Activated CD4-positive, alpha-beta memory T cell treated with anti-CD3 and anti-CD28 coated beads, Interleukin-2, amount 10 ng/mL, durations not matched to agents 7 days and 5 days (primary cell): ENCODE measurements around the gene KCNJ8. TPM values are rescaled to one million over a fixed set of nuclear protein-coding genes. Genes with fewer than 3 reads are reported as not detected.

Experiments
- CTCF ChIA-PET: fragments of 350-600 bp; sonication (Branson Sonifier 250); formaldehyde crosslinking; loops from one replicate; lab custom pipeline; 2021; ENCODE audit warnings: antibody characterized with exemption, inconsistent platforms; lab: Charles Lee
- POLR2A ChIA-PET: fragments of 350-600 bp; sonication (Branson Sonifier 250); formaldehyde crosslinking; loops from one replicate; lab custom pipeline; 2021; ENCODE audit warnings: antibody characterized with exemption; lab: Charles Lee
- DNase-seq: peaks from one replicate; pipeline ENCODE4 v3.0.0-alpha.2; 2020
- H3K27ac Mint-ChIP-seq: one replicate; pipeline ENCODE4 v1.8.0; 2021; ENCODE audit warnings: mild to moderate bottlenecking, mixed read lengths
- H3K27me3 Mint-ChIP-seq: one replicate; pipeline ENCODE4 v1.8.0; 2021; ENCODE audit warnings: mixed read lengths
- H3K36me3 Mint-ChIP-seq: one replicate; pipeline ENCODE4 v1.8.0; 2021; ENCODE audit warnings: low read depth, mixed read lengths
- H3K4me1 Mint-ChIP-seq: one replicate; pipeline ENCODE4 v1.8.0; 2021; ENCODE audit warnings: mixed read lengths
- H3K4me3 Mint-ChIP-seq: one replicate; pipeline ENCODE4 v1.8.0; 2021; ENCODE audit warnings: mild to moderate bottlenecking, mixed read lengths
- H3K9me3 Mint-ChIP-seq: one replicate; pipeline ENCODE4 v1.8.0; 2021; ENCODE audit warnings: mixed read lengths
- total RNA-seq, 2 experiments: library from RNA; stranded (reverse); gene quantifications; one replicate each; pipeline ENCODE4 v1.2.3, GENCODE V29; 2021

The KCNJ8 gene
- total RNA-seq, 2 experiments from 2014 or later = not detected

DNA sequence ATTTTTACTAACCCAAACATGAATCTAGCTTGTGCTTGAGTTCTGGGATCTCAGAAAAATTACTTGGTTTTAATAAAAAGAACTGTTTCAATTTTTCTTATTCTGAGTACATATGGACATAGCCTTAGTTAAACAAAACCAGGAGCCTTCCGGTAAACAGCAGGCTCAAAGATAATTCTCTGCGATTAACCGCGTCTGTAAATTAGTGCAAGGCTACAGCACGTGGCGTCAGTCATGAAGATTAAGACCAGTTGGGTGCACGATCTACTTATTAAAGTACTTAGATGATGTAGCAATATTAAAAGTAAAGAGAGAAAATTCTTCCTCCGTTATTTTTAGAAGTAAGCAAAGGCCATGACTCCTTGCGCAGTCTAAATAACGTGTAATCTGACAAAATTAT lies 700 bp downstream of the KCNJ8 start:
- POLR2A ChIA-PET = no interaction called here

GRCh38 chr12:21773263-21773741 lies 1.2 kb downstream of the KCNJ8 start:
- DNase-seq = no peak
- Mint-ChIP-seq H3K9me3 (no peaks in the 10 kb centered on the region), H3K27me3 (peaks cover 48% of the 10 kb centered on the region), H3K4me3 (no peak overlapping the region), H3K36me3 (no peaks in the 10 kb centered on the region), H3K4me1 (peaks cover 6% of the 10 kb centered on the region), H3K27ac (no peak overlapping the region)
- POLR2A ChIA-PET = no interaction called here
- CTCF ChIA-PET = no interaction called here

More for the DNA sequence above, 700 bp downstream of the KCNJ8 start:
- Mint-ChIP-seq H3K36me3 (no peaks in the 10 kb centered on the region), H3K27ac (no peak overlapping the region), H3K4me1 (peaks cover 6% of the 10 kb centered on the region), H3K27me3 (peaks cover 48% of the 10 kb centered on the region), H3K4me3 (no peak overlapping the region), H3K9me3 (no peaks in the 10 kb centered on the region)
- CTCF ChIA-PET = no interaction called here
- no peak for DNase-seq

- ChIA-PET CTCF (no interaction called here), POLR2A (no interaction called here)
- H3K9me3 Mint-ChIP-seq = no peaks in the 10 kb centered on the region
- DNase-seq = no peak
- H3K4me1 Mint-ChIP-seq = peaks cover 6% of the 10 kb centered on the region
- no peak overlapping the region for H3K27ac Mint-ChIP-seq
- no peaks in the 10 kb centered on the region for H3K36me3 Mint-ChIP-seq
- H3K4me3 Mint-ChIP-seq = no peak overlapping the region
- peaks cover 37% of the 10 kb centered on the region for H3K27me3 Mint-ChIP-seq
Observed at GRCh38 chr12:21771311-21771710, 3.2 kb downstream of the KCNJ8 start.

DNA sequence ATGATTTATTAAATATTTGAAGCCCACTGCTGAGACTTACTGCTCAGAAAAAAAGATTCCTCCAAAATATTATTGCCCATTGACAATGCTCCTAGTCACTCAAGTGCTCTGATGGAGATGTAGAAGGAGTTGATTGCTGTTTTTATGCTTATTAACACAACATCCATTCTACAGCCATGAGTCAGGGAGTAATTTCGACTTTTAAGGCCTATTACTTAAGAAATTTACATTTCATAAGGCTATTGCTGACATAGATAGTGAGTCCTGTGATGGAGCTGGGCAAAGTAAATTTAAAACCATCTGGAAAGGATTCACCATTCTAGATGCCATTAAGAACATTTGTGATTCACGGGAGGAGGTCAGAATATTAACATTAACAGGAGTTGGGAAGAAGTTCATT lies 5.2 kb downstream of the KCNJ8 start:
- POLR2A ChIA-PET = no interaction called here

DNA sequence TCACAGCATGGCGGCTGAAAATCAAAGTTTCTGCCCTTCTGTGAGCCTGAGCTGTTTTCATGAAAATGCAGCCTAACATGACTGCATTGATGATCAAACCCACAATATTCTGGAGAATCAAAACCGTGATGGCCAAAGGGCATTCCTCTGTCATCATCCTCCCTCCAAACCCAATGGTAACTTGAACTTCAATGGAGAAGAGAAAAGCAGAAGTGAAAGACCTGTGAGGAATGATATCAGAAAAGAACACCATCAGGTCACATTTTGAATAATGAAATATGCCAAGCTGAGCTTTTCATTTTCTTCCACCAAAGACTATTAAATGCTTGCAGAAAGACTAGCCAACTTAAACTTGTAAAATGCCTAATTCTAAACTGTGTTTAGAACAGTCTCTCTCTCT lies 8.1 kb downstream of the KCNJ8 start:
- Mint-ChIP-seq H3K27ac (no peak overlapping the region), H3K27me3 (peaks cover 4% of the 10 kb centered on the region), H3K9me3 (no peaks in the 10 kb centered on the region), H3K4me1 (no peaks in the 10 kb centered on the region), H3K4me3 (no peak overlapping the region), H3K36me3 (no peaks in the 10 kb centered on the region)
- ChIA-PET CTCF (no interaction called here), POLR2A (no interaction called here)
- DNase-seq = no peak

More for the DNA sequence above, 5.2 kb downstream of the KCNJ8 start:
- no peaks in the 10 kb centered on the region for H3K9me3 Mint-ChIP-seq
- H3K4me1 Mint-ChIP-seq = peaks cover 4% of the 10 kb centered on the region
- DNase-seq = no peak
- no peak overlapping the region for H3K4me3 Mint-ChIP-seq
- no peak overlapping the region for H3K27ac Mint-ChIP-seq
- CTCF ChIA-PET = no interaction called here
- H3K27me3 Mint-ChIP-seq = peaks cover 24% of the 10 kb centered on the region
- H3K36me3 Mint-ChIP-seq = no peaks in the 10 kb centered on the region

- Mint-ChIP-seq H3K4me3 (no peak overlapping the region), H3K36me3 (no peaks in the 10 kb centered on the region), H3K4me1 (no peaks in the 10 kb centered on the region), H3K27me3 (peaks cover 2% of the 10 kb centered on the region), H3K27ac (no peak overlapping the region), H3K9me3 (no peaks in the 10 kb centered on the region)
- no peak for DNase-seq
- CTCF ChIA-PET = no interaction called here
- POLR2A ChIA-PET = no interaction called here
Observed at GRCh38 chr12:21764950-21765349, 9.6 kb downstream of the KCNJ8 start.

- DNase-seq = no peak
- POLR2A ChIA-PET = no interaction called here
- Mint-ChIP-seq H3K9me3 (no peaks in the 10 kb centered on the region), H3K36me3 (no peaks in the 10 kb centered on the region), H3K4me1 (no peaks in the 10 kb centered on the region), H3K4me3 (no peak overlapping the region), H3K27me3 (no peaks in the 10 kb centered on the region), H3K27ac (no peak overlapping the region)
- CTCF ChIA-PET = no interaction called here
Observed at GRCh38 chr12:21764065-21764464, 10.4 kb downstream of the KCNJ8 start.

DNA sequence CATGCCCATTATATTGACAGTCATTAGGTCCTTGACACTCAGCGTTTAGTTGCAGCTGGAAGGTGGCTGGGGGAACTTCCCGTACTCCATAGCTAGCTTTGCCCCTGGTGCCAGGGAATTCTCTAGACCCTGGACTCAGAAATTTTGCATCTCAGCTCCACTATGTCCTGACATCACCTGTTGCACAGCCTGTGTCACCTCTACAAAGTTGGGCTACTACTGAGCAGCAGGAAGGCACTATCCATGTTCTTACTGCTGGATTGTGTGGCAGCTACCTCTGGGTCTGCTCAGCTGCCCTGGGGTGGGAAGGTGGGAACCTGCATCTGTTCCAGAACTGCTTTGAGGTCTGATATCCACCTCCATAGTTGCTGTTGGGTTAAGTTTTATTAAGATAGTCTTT lies 11.0 kb downstream of the KCNJ8 start:
- Mint-ChIP-seq H3K27me3 (no peaks in the 10 kb centered on the region), H3K4me3 (no peak overlapping the region), H3K27ac (no peak overlapping the region), H3K36me3 (no peaks in the 10 kb centered on the region), H3K4me1 (no peaks in the 10 kb centered on the region), H3K9me3 (no peaks in the 10 kb centered on the region)
- DNase-seq = no peak
- POLR2A ChIA-PET = no interaction called here
- CTCF ChIA-PET = no interaction called here

GRCh38 chr12:21759737-21760136 lies 14.8 kb downstream of the KCNJ8 start:
- Mint-ChIP-seq H3K4me1 (no peaks in the 10 kb centered on the region), H3K4me3 (no peak overlapping the region), H3K36me3 (no peaks in the 10 kb centered on the region), H3K9me3 (no peaks in the 10 kb centered on the region), H3K27me3 (no peaks in the 10 kb centered on the region), H3K27ac (no peak overlapping the region)
- no peak for DNase-seq
- ChIA-PET POLR2A (no interaction called here), CTCF (no interaction called here)

GRCh38 chr12:21757735-21758134 lies 16.8 kb downstream of the KCNJ8 start:
- DNase-seq = no peak
- H3K9me3 Mint-ChIP-seq = no peaks in the 10 kb centered on the region
- no peak overlapping the region for H3K27ac Mint-ChIP-seq
- no peak overlapping the region for H3K4me3 Mint-ChIP-seq
- no peaks in the 10 kb centered on the region for H3K27me3 Mint-ChIP-seq
- H3K4me1 Mint-ChIP-seq = no peaks in the 10 kb centered on the region
- ChIA-PET POLR2A (no interaction called here), CTCF (no interaction called here)
- H3K36me3 Mint-ChIP-seq = no peaks in the 10 kb centered on the region

DNA sequence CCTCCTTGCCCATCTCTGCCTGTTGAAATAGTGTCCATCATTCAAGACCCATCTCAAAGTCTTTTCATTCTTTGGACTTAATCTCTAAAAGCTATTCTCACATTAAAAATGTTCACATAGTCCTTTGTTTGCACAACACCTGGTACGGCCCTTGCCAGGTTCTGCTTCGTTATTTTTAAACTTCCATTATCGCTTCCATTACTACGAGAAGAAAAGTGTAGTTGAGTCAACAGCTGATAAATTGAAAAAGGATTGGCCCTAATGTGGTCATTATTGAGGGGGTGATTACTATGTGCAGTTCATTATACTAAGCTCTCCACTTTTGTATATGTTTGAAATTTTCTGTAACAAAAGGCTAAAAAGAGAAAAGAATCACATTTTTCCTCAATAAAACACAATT lies 17.8 kb downstream of the KCNJ8 start:
- POLR2A ChIA-PET = no interaction called here
- Mint-ChIP-seq H3K36me3 (no peaks in the 10 kb centered on the region), H3K4me1 (no peaks in the 10 kb centered on the region), H3K27ac (no peak overlapping the region), H3K4me3 (no peak overlapping the region), H3K27me3 (no peaks in the 10 kb centered on the region), H3K9me3 (no peaks in the 10 kb centered on the region)
- DNase-seq = no peak
- CTCF ChIA-PET = no interaction called here

GRCh38 chr12:21751517-21751916 lies 23.0 kb downstream of the KCNJ8 start:
- CTCF ChIA-PET = no interaction called here
- no peaks in the 10 kb centered on the region for H3K4me1 Mint-ChIP-seq
- DNase-seq = no peak
- no peak overlapping the region for H3K27ac Mint-ChIP-seq
- H3K27me3 Mint-ChIP-seq = no peaks in the 10 kb centered on the region
- no peaks in the 10 kb centered on the region for H3K36me3 Mint-ChIP-seq
- no peak overlapping the region for H3K4me3 Mint-ChIP-seq
- H3K9me3 Mint-ChIP-seq = no peaks in the 10 kb centered on the region
- POLR2A ChIA-PET = no interaction called here

- Mint-ChIP-seq H3K27ac (no peak overlapping the region), H3K4me3 (no peak overlapping the region), H3K36me3 (no peaks in the 10 kb centered on the region), H3K4me1 (no peaks in the 10 kb centered on the region), H3K27me3 (peaks cover 3% of the 10 kb centered on the region), H3K9me3 (peaks cover 2% of the 10 kb centered on the region)
- DNase-seq = no peak
- ChIA-PET POLR2A (no interaction called here), CTCF (no interaction called here)
Observed at GRCh38 chr12:21745258-21745657, 29.2 kb downstream of the KCNJ8 start.

GRCh38 chr12:21731144-21731543 lies 43.4 kb downstream of the KCNJ8 start:
- Mint-ChIP-seq H3K9me3 (no peaks in the 10 kb centered on the region), H3K27ac (no peak overlapping the region), H3K4me3 (no peak overlapping the region), H3K27me3 (peaks cover 3% of the 10 kb centered on the region), H3K4me1 (no peaks in the 10 kb centered on the region), H3K36me3 (no peaks in the 10 kb centered on the region)
- POLR2A ChIA-PET = no interaction called here
- no peak for DNase-seq
- CTCF ChIA-PET = interaction anchor here (0.6 kb wide), 1 partner anchor 574 kb away, joined by 3 read pairs; no protein-coding TSS in a partner anchor
